Measurements from ENCODE around the gene EPN3. TPM values are rescaled to one million over a fixed set of nuclear protein-coding genes. Genes with fewer than 3 reads are reported as not detected.

EPN3 gene
- total RNA-seq, 2 experiments from 2014 or later, result not detected

- H3K9me3 ChIP-seq (ENCODE audit: control insufficient read depth in 1 of 2, insufficient read depth in 1 of 2, low read length in 2 of 2), result no peaks in the 10 kb centered on the region
- peaks cover 6% of the 10 kb centered on the region for H3K27me3 Mint-ChIP-seq
- H3K4me3 ChIP-seq (ENCODE audit: low read length), result no peak overlapping the region
- no peaks in the 10 kb centered on the region for H3K36me3 Mint-ChIP-seq (ENCODE audit: low read depth)
- H3K4me1 Mint-ChIP-seq (ENCODE audit: low read depth), result peaks cover 13% of the 10 kb centered on the region
- no peak overlapping the region for H3K27ac ChIP-seq (ENCODE audit: low read depth in 1 of 2, low read length in 2 of 2)
- no peak overlapping the region for H3K4me3 Mint-ChIP-seq
- H3K36me3 ChIP-seq (ENCODE audit: insufficient read depth, low read length), result no peaks in the 10 kb centered on the region
- TF ChIP-seq CTCF (IDR thresholded peaks at IDR 0.05), result no peak
- peaks cover 18% of the 10 kb centered on the region for H3K4me1 ChIP-seq (ENCODE audit: insufficient read depth, low read length)
- no peak overlapping the region for H3K27ac Mint-ChIP-seq
- no peaks in the 10 kb centered on the region for H3K9me3 Mint-ChIP-seq
- POLR2A ChIA-PET, result no interaction called here
- ATAC-seq (ENCODE audit: poor library complexity) (no peak), DNase-seq (no peak)
- CTCF ChIA-PET, result interaction anchor here (1.5 kb wide), 1 partner anchor 14 kb away, joined by 3 read pairs; no protein-coding TSS in a partner anchor
- intact Hi-C loops (cut with DNase I, micrococcal nuclease), result loop anchor here (5.0 to 10.0 kb wide), 3 partner anchors 64 to 408 kb away; no protein-coding TSS in a partner anchor
- H3K27me3 ChIP-seq (ENCODE audit: control insufficient read depth in 1 of 2, insufficient read depth in 2 of 2, low read length in 2 of 2), result no peaks in the 10 kb centered on the region
These were observed 16.3 kb downstream of the EPN3 start for GRCh38 chr17:50548831-50549230.

- no peak overlapping the region for H3K27ac ChIP-seq (ENCODE audit: low read depth in 1 of 2, low read length in 2 of 2)
- no peak overlapping the region for H3K27ac Mint-ChIP-seq
- ChIA-PET POLR2A (interaction anchor here (1.6 kb wide), 1 partner anchor 11 kb away, joined by 7 read pairs; the partner anchor contains the start of gene CACNA1G), CTCF (interaction anchor here (1.5 kb wide), 1 partner anchor 14 kb away, joined by 3 read pairs; no protein-coding TSS in a partner anchor)
- DNase-seq (no peak), ATAC-seq (ENCODE audit: poor library complexity) (no peak)
- TF ChIP-seq CTCF (IDR thresholded peaks at IDR 0.05), result no peak
- H3K27me3 Mint-ChIP-seq, result peaks cover under 1% of the 10 kb centered on the region
- H3K9me3 ChIP-seq (ENCODE audit: control insufficient read depth in 1 of 2, insufficient read depth in 1 of 2, low read length in 2 of 2), result no peaks in the 10 kb centered on the region
- H3K4me3 ChIP-seq (ENCODE audit: low read length), result no peak overlapping the region
- H3K36me3 ChIP-seq (ENCODE audit: insufficient read depth, low read length), result no peaks in the 10 kb centered on the region
- H3K4me3 Mint-ChIP-seq, result no peak overlapping the region
- no peaks in the 10 kb centered on the region for H3K9me3 Mint-ChIP-seq
- no peaks in the 10 kb centered on the region for H3K27me3 ChIP-seq (ENCODE audit: control insufficient read depth in 1 of 2, insufficient read depth in 2 of 2, low read length in 2 of 2)
- H3K4me1 ChIP-seq (ENCODE audit: insufficient read depth, low read length), result peaks cover 18% of the 10 kb centered on the region
- peaks cover 7% of the 10 kb centered on the region for H3K4me1 Mint-ChIP-seq (ENCODE audit: low read depth)
- intact Hi-C loops (cut with DNase I, micrococcal nuclease), result loop anchor here (5.0 to 10.0 kb wide), 3 partner anchors 65 to 408 kb away; no protein-coding TSS in a partner anchor
- H3K36me3 Mint-ChIP-seq (ENCODE audit: low read depth), result no peaks in the 10 kb centered on the region
These were observed 16.9 kb downstream of the EPN3 start for GRCh38 chr17:50549256-50549941.

- ATAC-seq (ENCODE audit: poor library complexity), result no peak
These were observed 17.4 kb downstream of the EPN3 start for GRCh38 chr17:50549969-50550368.

More at GRCh38 chr17:50549969-50550368, 17.4 kb downstream of the EPN3 start:
- DNase-seq, result no peak
- Histone ChIP-seq H3K27ac (ENCODE audit: low read depth in 1 of 2, low read length in 2 of 2) (no peak overlapping the region), H3K4me1 (ENCODE audit: insufficient read depth, low read length) (peaks cover 18% of the 10 kb centered on the region), H3K4me3 (ENCODE audit: low read length) (no peak overlapping the region), H3K27me3 (ENCODE audit: control insufficient read depth in 1 of 2, insufficient read depth in 2 of 2, low read length in 2 of 2) (no peaks in the 10 kb centered on the region), H3K36me3 (ENCODE audit: insufficient read depth, low read length) (no peaks in the 10 kb centered on the region), H3K9me3 (ENCODE audit: control insufficient read depth in 1 of 2, insufficient read depth in 1 of 2, low read length in 2 of 2) (no peaks in the 10 kb centered on the region)
- H3K9me3 Mint-ChIP-seq, result no peaks in the 10 kb centered on the region
- H3K27me3 Mint-ChIP-seq, result no peaks in the 10 kb centered on the region
- ChIA-PET POLR2A (interaction anchor here (1.6 kb wide), 1 partner anchor 10 kb away, joined by 7 read pairs; the partner anchor contains the start of gene CACNA1G), CTCF (interaction anchor here (1.5 kb wide), 1 partner anchor 13 kb away, joined by 3 read pairs; no protein-coding TSS in a partner anchor)
- H3K27ac Mint-ChIP-seq, result no peak overlapping the region
- intact Hi-C loops (cut with DNase I, micrococcal nuclease), result loop anchor here (5.0 to 10.0 kb wide), 3 partner anchors 65 to 407 kb away; no protein-coding TSS in a partner anchor
- peaks cover 5% of the 10 kb centered on the region for H3K4me1 Mint-ChIP-seq (ENCODE audit: low read depth)
- H3K4me3 Mint-ChIP-seq, result no peak overlapping the region
- no peak for TF ChIP-seq CTCF (IDR thresholded peaks at IDR 0.05)
- no peaks in the 10 kb centered on the region for H3K36me3 Mint-ChIP-seq (ENCODE audit: low read depth)

Measured in CD4-positive, alpha-beta T cell (primary cell).